Effector CD4-positive, alpha-beta T cell (primary cell): Measurements from ENCODE around the gene SLFN12L.
"Not testable (repeated sequence)": the region's sequence is repeated elsewhere in the genome, so short reads cannot be mapped to it uniquely, and the experiment has no call there.

Experiments
- DNase-seq: peaks from one replicate; pipeline ENCODE4 v3.0.0-alpha.2; 2020

The SLFN12L gene

GRCh38 chr17:35541434-35541833 is 4.0 kb upstream of the SLFN12L start:
- no peak for DNase-seq

- DNase-seq, result peak; percentile 17
Observed at GRCh38 chr17:35540589-35541404, 3.3 kb upstream of the SLFN12L start.

- DNase-seq, result no peak
Observed at GRCh38 chr17:35539659-35540026, 2.2 kb upstream of the SLFN12L start.

GRCh38 chr17:35536664-35537171 is 760 bp downstream of the SLFN12L start:
- DNase-seq, result peak; percentile 34

GRCh38 chr17:35535406-35535805 is 2.1 kb downstream of the SLFN12L start:
- DNase-seq, result not testable (repeated sequence)

GRCh38 chr17:35534576-35535093 is 2.8 kb downstream of the SLFN12L start:
- no peak for DNase-seq

- DNase-seq, result no peak
Observed at GRCh38 chr17:35531160-35531559, 6.3 kb downstream of the SLFN12L start.

GRCh38 chr17:35529866-35530265 is 7.6 kb downstream of the SLFN12L start:
- DNase-seq, result no peak

GRCh38 chr17:35529326-35529725 is 8.2 kb downstream of the SLFN12L start:
- not testable (repeated sequence) for DNase-seq

GRCh38 chr17:35523296-35523695 is 14.2 kb downstream of the SLFN12L start:
- no peak for DNase-seq

- peak; percentile 47 for DNase-seq
Observed at GRCh38 chr17:35521654-35522256, 15.7 kb downstream of the SLFN12L start.

GRCh38 chr17:35521150-35521549 is 16.3 kb downstream of the SLFN12L start:
- DNase-seq, result no peak

GRCh38 chr17:35519906-35520442 is 17.5 kb downstream of the SLFN12L start:
- DNase-seq, result no peak

- no peak for DNase-seq
Observed at GRCh38 chr17:35519439-35519838, 18.0 kb downstream of the SLFN12L start.

- DNase-seq, result not testable (repeated sequence)
Observed at GRCh38 chr17:35518431-35518830, 19.0 kb downstream of the SLFN12L start.

GRCh38 chr17:35515027-35515426 is 22.5 kb downstream of the SLFN12L start:
- no peak for DNase-seq

GRCh38 chr17:35514564-35514963 is 22.9 kb downstream of the SLFN12L start:
- DNase-seq, result no peak

GRCh38 chr17:35510052-35510451 is 27.4 kb downstream of the SLFN12L start:
- no peak for DNase-seq

- not testable (repeated sequence) for DNase-seq
Observed at GRCh38 chr17:35507714-35508113, 29.8 kb downstream of the SLFN12L start.

GRCh38 chr17:35499548-35499947 is 37.9 kb downstream of the SLFN12L start:
- DNase-seq, result no peak

GRCh38 chr17:35498448-35499178 is 38.9 kb downstream of the SLFN12L start:
- DNase-seq, result no peak

GRCh38 chr17:35496451-35497290 is 40.8 kb downstream of the SLFN12L start:
- no peak for DNase-seq
